ENCODE data around the gene DEFB132. TPM values are rescaled to one million over a fixed set of nuclear protein-coding genes. Genes with fewer than 3 reads are reported as not detected.
"Not testable (repeated sequence)": the region's sequence is repeated elsewhere in the genome, so short reads cannot be mapped to it uniquely, and the experiment has no call there.

The DEFB132 gene, protein sequence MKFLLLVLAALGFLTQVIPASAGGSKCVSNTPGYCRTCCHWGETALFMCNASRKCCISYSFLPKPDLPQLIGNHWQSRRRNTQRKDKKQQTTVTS
- total RNA-seq (not detected), polyA plus RNA-seq (not detected), total RNA-seq (0 reads per million in 6 experiments)

DNA sequence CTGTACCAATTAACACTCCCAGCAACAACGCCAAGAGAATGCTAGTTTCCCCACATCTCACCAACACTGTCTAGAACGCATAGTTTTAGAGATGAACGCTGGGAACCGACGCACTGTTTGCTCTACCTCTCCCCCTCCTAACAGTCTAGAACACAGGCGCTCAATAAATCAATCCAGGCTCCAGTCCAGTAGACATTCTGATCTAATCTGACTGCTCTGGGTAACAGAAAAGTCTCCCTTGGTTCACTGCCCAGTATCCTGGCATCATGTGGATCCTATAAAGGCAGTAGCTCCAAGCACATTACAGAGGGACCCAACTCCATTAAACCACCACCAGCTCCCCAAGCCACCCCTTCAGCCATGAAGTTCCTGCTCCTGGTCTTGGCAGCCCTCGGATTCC, at the start of gene DEFB132:
TSS of gene DEFB132 (plus strand) at position 306 of the 400 bp plus-strand sequence. CDS start at position 361, 55 bp downstream.
- H3K4me3 Mint-ChIP-seq = no peak within 1 kb of the TSS
- ATAC-seq (no peak), DNase-seq (peak in 1 of 10 donors; percentile 1)
- peaks cover 0 to 3% (median 0%) of the 10 kb centered on the region in 5 donors for H3K27me3 Mint-ChIP-seq
- peaks cover 2 to 9% (median 4%) of the 10 kb centered on the region in 4 donors for H3K4me1 Mint-ChIP-seq
- H3K27ac Mint-ChIP-seq = peak within 1 kb of the TSS in 1 of 10 donors; percentile 78
- H3K36me3 Mint-ChIP-seq = no peaks in the 10 kb centered on the region
- H3K9me3 Mint-ChIP-seq = no peaks in the 10 kb centered on the region
- POLR2A ChIA-PET = no interaction called here

DNA sequence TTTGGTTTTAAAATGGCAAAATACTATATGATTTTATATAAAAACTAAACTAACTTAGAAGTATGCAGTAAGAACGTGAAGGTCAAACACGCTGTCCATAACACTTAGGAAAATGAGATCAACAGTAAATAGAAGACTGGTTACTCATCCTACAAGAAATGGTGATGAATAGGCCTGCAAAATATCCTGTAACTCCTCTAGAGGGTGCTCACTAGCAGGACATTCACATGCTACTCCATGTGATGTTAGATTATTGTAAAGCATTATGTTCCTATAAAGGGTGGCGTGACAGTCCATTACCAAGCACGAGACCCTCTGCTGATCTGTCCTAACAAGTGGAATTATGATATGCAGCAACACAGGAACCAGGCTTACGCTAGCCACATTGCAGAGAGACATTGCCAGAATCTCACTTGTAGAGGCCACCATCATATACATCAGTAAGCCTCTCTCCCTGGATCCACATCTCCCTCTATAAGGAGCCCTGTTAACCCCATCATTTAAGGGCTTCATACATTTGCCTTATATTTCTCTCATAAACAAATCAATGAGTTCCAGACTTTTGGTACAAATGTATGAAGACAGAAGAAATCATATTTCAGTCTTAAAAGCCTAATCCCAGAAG, 48.5 kb upstream of the DEFB132 start:
- ATAC-seq = peak; percentile 85 to 92
- POLR2A ChIA-PET = no interaction called here
- DNase-seq = peak in 6 of 10 donors; percentile 15 to 61 (median 32)
- Mint-ChIP-seq H3K4me1 (peaks cover 0 to 2% (median under 1%) of the 10 kb centered on the region in 4 donors), H3K4me3 (no peak overlapping the region), H3K27ac (no peak overlapping the region), H3K36me3 (no peaks in the 10 kb centered on the region), H3K27me3 (peaks cover 0 to 5% (median 0%) of the 10 kb centered on the region in 5 donors), H3K9me3 (no peaks in the 10 kb centered on the region)

DNA sequence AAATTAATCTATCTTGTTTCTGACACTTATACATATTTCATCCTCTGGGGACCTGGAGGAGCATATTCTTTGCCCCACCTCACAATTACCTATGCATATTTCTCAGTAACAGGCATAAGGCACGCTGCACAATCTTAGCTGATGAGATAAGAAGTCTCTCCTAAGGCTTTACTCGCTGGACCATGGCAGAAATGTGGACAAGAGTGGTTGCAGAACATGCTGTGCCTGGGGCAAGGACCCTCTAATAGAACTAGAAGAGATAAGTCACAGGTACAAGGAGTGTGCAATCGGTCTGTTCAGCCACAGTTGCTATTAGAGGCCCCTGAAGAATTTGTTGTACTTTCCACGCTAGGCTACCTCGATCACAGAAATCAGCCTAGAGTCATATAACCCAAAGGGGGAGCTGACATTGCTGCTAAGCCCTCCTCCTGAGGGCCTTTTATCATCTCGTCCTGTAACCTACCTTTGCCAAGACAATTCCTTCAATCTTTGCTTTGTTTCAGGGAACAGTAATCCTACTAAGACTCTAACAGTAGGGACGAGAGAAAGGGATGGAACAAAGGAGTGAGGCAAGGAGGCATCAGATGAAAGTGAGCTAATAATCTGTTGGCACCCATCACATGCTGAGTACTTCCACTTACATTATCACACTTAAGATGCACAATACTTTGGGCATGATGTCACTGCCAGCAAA, 46.6 kb upstream of the DEFB132 start:
- POLR2A ChIA-PET = no interaction called here
- peaks cover 0 to under 1% (median 0%) of the 10 kb centered on the region in 5 donors for H3K27me3 Mint-ChIP-seq
- peaks cover 0 to 2% (median under 1%) of the 10 kb centered on the region in 4 donors for H3K4me1 Mint-ChIP-seq
- H3K9me3 Mint-ChIP-seq = no peaks in the 10 kb centered on the region
- DNase-seq (no peak), ATAC-seq (no peak)
- no peaks in the 10 kb centered on the region for H3K36me3 Mint-ChIP-seq
- no peak overlapping the region for H3K27ac Mint-ChIP-seq
- H3K4me3 Mint-ChIP-seq = no peak overlapping the region

DNA sequence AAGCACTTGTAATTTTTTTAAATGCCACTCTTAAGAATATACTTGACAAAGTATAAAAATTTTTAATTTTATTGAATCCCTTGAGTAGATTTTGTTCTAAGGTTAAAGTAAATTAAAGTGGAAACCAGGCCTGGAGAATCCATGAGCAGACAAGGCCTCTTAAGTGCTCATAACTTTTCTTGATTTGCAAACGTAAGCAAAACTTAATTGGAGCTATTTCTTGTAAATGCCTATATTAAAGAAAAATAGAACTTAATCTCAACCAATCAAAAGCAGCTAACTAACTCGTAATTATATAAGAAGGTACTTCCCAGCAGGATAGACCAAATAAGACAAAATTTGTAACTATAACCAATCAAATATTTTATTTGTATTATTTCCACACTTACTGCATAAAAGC, 43.1 kb upstream of the DEFB132 start:
- no peaks in the 10 kb centered on the region for H3K9me3 Mint-ChIP-seq
- no peak for ATAC-seq
- DNase-seq = no peak
- H3K4me1 Mint-ChIP-seq = peaks cover 0 to 2% (median 0%) of the 10 kb centered on the region in 4 donors
- H3K36me3 Mint-ChIP-seq = no peaks in the 10 kb centered on the region
- H3K27me3 Mint-ChIP-seq = peaks cover 2 to 23% (median 6%) of the 10 kb centered on the region in 5 donors
- H3K4me3 Mint-ChIP-seq = no peak overlapping the region
- POLR2A ChIA-PET = no interaction called here
- no peak overlapping the region for H3K27ac Mint-ChIP-seq

DNA sequence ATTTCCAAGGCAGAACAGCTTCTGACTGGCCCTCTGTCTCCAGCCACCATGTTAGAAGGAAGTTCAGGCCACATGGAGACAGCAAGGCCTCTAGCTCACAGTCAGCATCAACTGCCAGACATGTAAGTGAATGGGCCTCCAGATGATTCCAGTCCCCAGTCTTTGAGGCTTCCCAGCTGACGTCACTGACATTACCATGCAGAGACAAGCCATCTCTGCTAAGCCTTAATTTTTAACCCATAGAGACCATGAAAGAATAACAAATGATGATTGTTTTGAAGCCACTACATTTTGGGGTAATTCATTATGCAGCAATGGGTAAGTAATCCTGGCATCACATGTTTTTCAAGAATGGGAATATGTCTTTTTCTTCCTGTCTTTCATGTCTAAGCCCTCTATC, 41.7 kb upstream of the DEFB132 start:
- no peaks in the 10 kb centered on the region for H3K36me3 Mint-ChIP-seq
- DNase-seq = no peak
- H3K4me1 Mint-ChIP-seq = peaks cover 0 to 2% (median 0%) of the 10 kb centered on the region in 4 donors
- H3K27me3 Mint-ChIP-seq = peaks cover 5 to 37% (median 9%) of the 10 kb centered on the region in 5 donors
- POLR2A ChIA-PET = interaction anchor here (0.6 kb wide), 1 partner anchor 113 kb away, joined by 3 read pairs; no protein-coding TSS in a partner anchor
- ATAC-seq = no peak
- no peaks in the 10 kb centered on the region for H3K9me3 Mint-ChIP-seq
- H3K27ac Mint-ChIP-seq = no peak overlapping the region
- H3K4me3 Mint-ChIP-seq = no peak overlapping the region

DNA sequence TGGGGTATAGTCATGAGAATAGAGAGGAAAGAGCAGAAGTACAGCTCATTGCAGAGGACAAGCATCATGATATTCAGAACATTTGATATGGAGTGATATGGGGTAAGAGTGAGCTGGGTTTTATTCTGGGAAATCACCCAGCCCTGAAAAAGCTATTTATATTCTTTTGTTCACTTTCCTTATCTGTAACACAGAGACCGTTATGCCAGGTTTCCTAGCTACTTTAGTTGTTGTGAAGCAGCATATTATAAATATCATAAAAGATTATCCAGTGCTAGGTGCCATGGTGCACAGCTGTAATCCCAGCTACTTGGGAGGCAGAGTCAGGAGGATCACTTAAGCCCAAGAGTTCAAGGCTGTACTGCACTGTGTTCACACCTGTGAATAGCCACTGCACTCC, 40.3 kb upstream of the DEFB132 start:
- H3K9me3 Mint-ChIP-seq = no peaks in the 10 kb centered on the region
- H3K4me1 Mint-ChIP-seq = peaks cover 0 to 2% (median 0%) of the 10 kb centered on the region in 4 donors
- ATAC-seq (no peak), DNase-seq (no peak)
- H3K4me3 Mint-ChIP-seq = no peak overlapping the region
- H3K27me3 Mint-ChIP-seq = peaks cover 6 to 44% (median 12%) of the 10 kb centered on the region in 5 donors
- H3K36me3 Mint-ChIP-seq = no peaks in the 10 kb centered on the region
- POLR2A ChIA-PET = no interaction called here
- no peak overlapping the region for H3K27ac Mint-ChIP-seq

DNA sequence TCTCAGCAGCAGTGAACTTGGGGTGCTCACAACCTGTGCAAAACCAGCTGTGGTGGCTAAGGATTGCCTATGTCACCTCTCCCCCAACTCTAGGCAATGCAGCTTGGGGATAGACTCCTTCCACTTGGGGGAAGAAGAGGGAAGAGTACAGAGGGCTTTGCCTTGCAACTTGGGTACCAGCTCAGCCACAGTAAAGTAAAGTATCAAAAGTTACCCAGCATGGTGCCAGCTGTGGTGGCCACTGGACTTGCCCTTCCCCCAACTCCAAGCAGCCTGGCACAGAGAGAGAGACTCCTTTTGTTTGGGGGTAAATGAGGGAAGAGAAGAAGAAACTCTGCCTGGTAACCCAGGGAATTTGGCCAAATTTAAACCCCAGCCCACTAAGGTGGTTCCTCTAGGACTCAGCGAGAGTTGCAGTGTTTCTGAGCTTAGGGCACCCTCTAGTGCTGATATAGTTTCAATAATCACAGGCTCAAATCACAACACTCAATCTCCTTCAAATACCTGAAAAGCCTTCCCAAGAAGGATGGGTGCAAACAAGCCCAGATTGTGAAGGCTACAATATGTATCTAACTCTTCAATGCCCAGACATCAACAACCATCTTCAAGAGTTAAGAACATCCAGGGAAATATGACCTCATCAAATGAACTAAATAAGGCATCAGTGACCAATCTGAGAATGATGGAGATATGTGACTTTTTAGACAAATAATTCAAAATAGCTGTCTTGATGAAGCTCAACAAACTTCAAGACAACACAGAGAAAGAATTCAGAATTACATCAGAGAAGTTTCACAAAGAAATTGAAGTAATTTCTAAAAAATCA, 38.0 kb upstream of the DEFB132 start:
- no peaks in the 10 kb centered on the region for H3K9me3 Mint-ChIP-seq
- DNase-seq (peak in 2 of 10 donors; percentile 11 to 16), ATAC-seq (no peak)
- no peak overlapping the region for H3K4me3 Mint-ChIP-seq
- H3K4me1 Mint-ChIP-seq = peaks cover 0 to 2% (median 0%) of the 10 kb centered on the region in 4 donors
- no peaks in the 10 kb centered on the region for H3K36me3 Mint-ChIP-seq
- H3K27me3 Mint-ChIP-seq = peaks cover 6 to 44% (median 12%) of the 10 kb centered on the region in 5 donors
- H3K27ac Mint-ChIP-seq = no peak overlapping the region
- POLR2A ChIA-PET = no interaction called here

DNA sequence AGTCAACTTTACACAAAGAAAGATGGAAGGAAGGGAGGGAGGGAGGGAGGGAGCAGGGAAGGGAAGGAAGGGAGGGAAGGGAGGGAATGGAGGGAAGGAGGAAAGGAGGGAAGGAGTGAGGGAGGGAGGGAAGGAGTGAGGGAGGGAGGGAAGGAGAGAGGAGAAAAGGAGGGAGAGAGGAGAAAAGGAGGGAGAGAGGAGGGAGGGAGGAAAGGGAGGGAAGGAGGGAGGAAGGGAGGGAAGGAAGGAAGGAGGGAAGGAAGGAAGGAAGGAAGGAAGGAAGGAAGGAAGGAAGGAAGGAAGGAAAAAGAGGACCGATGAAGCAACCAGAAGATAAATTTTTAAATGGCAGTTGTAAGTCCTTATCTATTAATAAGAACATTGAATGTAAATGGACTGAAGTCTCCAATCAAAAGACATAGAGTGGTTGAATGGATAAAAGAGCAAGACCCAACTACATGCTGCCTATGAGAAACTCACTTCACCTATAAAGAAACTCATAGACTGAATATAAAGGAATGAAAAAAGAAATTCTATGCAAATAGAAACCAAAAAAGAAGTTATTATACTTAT, 36.2 kb upstream of the DEFB132 start:
- no peaks in the 10 kb centered on the region for H3K36me3 Mint-ChIP-seq
- no peak for DNase-seq
- peaks cover 0 to 3% (median 0%) of the 10 kb centered on the region in 9 donors for H3K9me3 Mint-ChIP-seq
- H3K27ac Mint-ChIP-seq = no peak overlapping the region
- ATAC-seq = no peak
- POLR2A ChIA-PET = no interaction called here
- H3K27me3 Mint-ChIP-seq = peaks cover 6 to 44% (median 12%) of the 10 kb centered on the region in 5 donors
- no peak overlapping the region for H3K4me3 Mint-ChIP-seq
- H3K4me1 Mint-ChIP-seq = peaks cover 3 to 8% (median 6%) of the 10 kb centered on the region in 4 donors

DNA sequence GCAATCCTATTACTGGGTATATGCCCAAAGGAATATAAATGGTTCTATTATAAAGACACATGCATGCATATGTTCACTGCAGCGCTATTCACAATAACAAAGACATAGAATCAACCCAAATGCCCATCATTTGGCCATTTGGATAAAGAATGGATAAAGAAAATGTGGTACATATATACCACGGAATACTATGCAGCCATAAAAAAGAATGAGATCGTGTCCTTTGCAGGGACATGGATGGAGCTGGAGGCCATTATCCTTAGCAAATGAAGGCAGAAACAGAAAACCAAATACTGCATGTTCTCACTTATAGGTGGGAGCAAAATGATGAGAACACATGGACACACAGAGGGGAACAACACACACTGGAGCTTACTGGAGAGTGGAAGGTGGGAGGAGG, 31.6 kb upstream of the DEFB132 start:
- H3K36me3 Mint-ChIP-seq, ATAC-seq, H3K27me3 Mint-ChIP-seq, DNase-seq, POLR2A ChIA-PET, H3K9me3 Mint-ChIP-seq, H3K4me3 Mint-ChIP-seq: not testable (repeated sequence)
- peaks cover 15 to 28% (median 27%) of the 10 kb centered on the region in 4 donors for H3K4me1 Mint-ChIP-seq
- H3K27ac Mint-ChIP-seq = peak overlapping the region in 3 of 10 donors; percentile 55 to 87 (median 82)

DNA sequence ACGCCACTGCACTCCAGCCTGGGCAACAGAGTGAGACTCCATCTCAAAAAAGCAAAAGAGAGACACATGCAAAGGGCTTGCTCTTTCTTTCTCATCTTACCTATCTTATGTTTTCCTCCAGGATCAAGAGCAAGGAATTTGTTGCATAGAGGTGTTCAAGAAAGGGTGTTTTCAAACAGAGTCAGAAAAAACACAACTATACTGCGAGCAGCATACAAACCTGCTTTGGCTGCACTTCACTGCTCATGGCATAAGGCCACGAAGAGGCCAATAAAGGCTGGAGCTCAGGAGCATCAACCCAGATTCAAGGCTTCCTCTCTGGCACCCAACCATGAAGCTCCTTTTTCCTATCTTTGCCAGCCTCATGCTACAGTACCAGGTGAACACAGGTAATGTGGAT, 30.6 kb upstream of the DEFB132 start, which contains the start of gene DEFB129:
TSS of gene DEFB129 (plus strand) at position 301 of the 400 bp plus-strand sequence. CDS start at position 332, 31 bp downstream.
- ATAC-seq = no peak
- Mint-ChIP-seq H3K4me1 (peaks cover 15 to 28% (median 27%) of the 10 kb centered on the region in 4 donors), H3K4me3 (peak within 1 kb of the TSS in 7 of 10 donors; percentile 14 to 54 (median 36)), H3K27me3 (peaks cover 0 to 3% (median 0%) of the 10 kb centered on the region in 5 donors), H3K27ac (peak within 1 kb of the TSS; percentile 26 to 87 (median 68)), H3K36me3 (no peaks in the 10 kb centered on the region), H3K9me3 (peaks cover 0 to 3% (median 0%) of the 10 kb centered on the region in 9 donors)
- no peak for DNase-seq
- POLR2A ChIA-PET = interaction anchor here (0.5 kb wide), 1 partner anchor 298 kb away, joined by 3 read pairs; no protein-coding TSS in a partner anchor

DNA sequence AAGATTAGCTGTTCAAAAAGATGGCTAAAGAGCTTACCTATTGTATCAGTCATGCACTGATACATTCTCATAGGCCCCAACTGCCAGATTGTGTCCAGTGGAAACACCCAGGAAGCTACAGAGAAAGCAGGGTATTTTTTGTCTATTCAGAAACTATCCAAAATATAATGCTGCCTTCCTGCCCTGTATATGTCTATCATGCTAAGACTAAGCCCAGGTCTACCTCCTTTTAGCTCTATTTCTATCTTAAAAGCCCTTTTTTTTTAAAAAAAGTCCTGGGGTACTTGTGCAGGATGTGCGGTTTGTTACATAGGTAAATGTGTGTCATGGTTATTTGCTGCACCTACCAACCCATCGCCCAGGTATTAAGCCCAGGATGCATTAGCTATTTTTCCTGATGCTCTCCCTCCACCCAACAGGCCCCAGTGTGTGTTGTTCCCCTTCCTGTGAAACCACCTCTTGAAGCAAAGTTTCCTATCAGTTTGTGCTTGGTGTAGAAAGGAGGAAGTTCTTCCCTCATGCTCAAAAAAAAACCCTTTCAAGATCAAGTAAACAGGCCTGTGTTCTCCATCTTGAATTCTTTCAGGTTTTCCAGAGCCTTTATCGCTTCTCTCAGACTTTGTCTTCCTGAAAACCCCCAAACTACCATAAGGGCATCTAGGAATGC, 30.0 kb upstream of the DEFB132 start:
- peak; percentile 71 to 86 for ATAC-seq
- peak overlapping the region; percentile 26 to 87 (median 68) for H3K27ac Mint-ChIP-seq
- no peaks in the 10 kb centered on the region for H3K36me3 Mint-ChIP-seq
- peaks cover 0 to 2% (median 0%) of the 10 kb centered on the region in 5 donors for H3K27me3 Mint-ChIP-seq
- H3K4me3 Mint-ChIP-seq = peak overlapping the region in 7 of 10 donors; percentile 6 to 54 (median 17)
- peak in 3 of 10 donors; percentile 14 to 50 (median 42) for DNase-seq
- H3K4me1 Mint-ChIP-seq = peaks cover 15 to 28% (median 27%) of the 10 kb centered on the region in 4 donors
- POLR2A ChIA-PET = interaction anchor here (0.5 kb wide), 1 partner anchor 297 kb away, joined by 3 read pairs; no protein-coding TSS in a partner anchor
- peaks cover 0 to 3% (median 0%) of the 10 kb centered on the region in 9 donors for H3K9me3 Mint-ChIP-seq

Data from naive thymus-derived CD8-positive, alpha-beta T cell (primary cell).